Stimulated activated CD4-positive, alpha-beta T cell treated with anti-CD3 and anti-CD28 coated beads, Interleukin-15, amount 100 ng/mL, for 24 hours (primary cell): ENCODE data around the gene FBXO36.
"Not testable (repeated sequence)": the region's sequence is repeated elsewhere in the genome, so short reads cannot be mapped to it uniquely, and the experiment has no call there.

Experiments
- DNase-seq: peaks from one replicate; pipeline ENCODE4 v3.0.0-alpha.2; 2020

The FBXO36 gene

GRCh38 chr2:229922449-229923386, at the start of gene FBXO36:
FBXO36 (plus strand) TSS chr2:229922503; CDS start chr2:229922514, 11 bp downstream.
- DNase-seq: peak; percentile 94

GRCh38 chr2:229873123-229873581, 49.2 kb upstream of the FBXO36 start:
- DNase-seq: no peak

GRCh38 chr2:229874647-229875046, 47.7 kb upstream of the FBXO36 start:
- DNase-seq: no peak

- no peak for DNase-seq
Observed at GRCh38 chr2:229875549-229875948, 46.8 kb upstream of the FBXO36 start.

- DNase-seq: no peak
Observed at GRCh38 chr2:229879191-229879950, 42.9 kb upstream of the FBXO36 start.

- DNase-seq: no peak
Observed at GRCh38 chr2:229880892-229881586, 41.3 kb upstream of the FBXO36 start.

- DNase-seq: no peak
Observed at GRCh38 chr2:229882583-229882982, 39.7 kb upstream of the FBXO36 start.

DNA sequence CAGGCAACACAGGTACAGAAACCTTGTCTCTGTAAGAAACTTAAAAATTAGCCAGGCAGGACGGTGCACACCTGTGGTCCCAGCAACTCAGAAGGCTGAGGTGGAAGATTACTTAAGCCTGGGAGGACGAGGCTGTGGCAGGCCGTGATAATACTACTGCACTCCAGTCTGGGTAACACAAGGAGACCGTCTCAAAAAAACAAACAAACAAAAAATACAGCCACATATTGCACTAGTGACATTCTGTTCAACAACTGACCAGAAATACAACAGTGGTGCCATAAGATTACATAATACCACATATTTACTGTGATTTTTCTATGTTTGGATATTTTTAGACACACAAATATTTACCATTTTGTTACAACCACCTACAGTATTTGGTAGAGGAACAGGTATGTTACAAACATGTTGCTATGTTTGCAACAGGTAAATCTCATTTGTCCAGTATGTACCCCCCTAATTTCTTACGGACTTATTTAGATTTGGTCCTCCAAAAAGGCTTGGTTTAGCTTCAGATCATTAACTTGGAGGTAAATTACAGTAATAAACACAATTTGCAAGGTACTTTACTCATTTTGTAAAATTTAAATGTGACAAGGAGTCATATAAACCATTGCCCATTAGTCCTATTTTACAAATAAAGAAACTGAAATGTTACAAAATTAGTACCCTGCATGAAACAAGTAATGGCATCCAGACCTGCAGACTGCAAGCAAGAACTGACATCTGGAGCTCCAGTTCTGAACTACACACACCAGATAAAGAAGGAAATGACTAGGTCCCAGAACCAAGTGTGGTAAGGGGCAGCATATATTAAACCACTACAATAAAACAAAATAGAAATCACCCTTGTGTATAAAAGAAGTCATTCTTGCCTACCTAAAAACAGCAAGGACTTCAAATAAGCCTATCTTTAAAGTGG, 37.3 kb upstream of the FBXO36 start:
- DNase-seq: no peak

- DNase-seq: no peak
Observed at GRCh38 chr2:229887441-229887840, 34.9 kb upstream of the FBXO36 start.

DNA sequence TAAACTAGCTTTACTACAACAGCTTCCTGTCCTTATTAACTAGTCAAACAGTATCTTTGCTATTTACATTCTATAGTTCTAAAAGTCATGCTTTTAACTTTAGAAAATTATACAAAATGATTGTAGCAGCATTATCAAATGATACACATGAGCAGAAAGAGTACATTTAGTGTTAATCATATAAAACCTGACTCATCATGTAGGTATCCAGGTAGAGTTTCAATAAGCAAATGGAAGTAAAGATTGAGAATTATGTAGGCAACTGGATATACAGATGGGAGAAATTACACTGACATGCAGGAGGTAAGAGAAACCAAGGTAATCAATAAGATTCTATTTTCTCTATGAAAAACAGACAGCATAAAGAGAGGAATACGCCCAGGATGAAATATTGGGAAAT, 34.3 kb upstream of the FBXO36 start:
- no peak for DNase-seq

DNA sequence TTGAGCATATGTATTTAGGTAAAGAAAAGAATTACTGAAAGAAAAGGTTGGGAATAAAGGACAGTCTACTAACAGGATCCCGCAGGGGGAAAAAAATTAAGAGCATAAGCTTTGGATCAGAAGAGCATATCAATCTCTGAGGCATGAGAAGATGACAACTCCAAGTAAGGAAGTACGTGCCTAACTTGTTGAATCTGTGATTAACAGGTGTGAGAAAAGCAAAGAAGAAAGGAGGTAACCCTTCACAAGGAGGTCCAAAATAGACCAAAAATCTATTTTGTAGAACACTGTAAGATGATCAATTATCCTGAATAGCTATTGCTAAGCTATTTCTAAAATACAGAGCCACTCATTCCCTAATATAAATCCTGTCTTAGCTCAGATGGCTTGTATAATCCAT, 33.3 kb upstream of the FBXO36 start:
- no peak for DNase-seq

- no peak for DNase-seq
Observed at GRCh38 chr2:229896857-229897256, 25.4 kb upstream of the FBXO36 start.

DNA sequence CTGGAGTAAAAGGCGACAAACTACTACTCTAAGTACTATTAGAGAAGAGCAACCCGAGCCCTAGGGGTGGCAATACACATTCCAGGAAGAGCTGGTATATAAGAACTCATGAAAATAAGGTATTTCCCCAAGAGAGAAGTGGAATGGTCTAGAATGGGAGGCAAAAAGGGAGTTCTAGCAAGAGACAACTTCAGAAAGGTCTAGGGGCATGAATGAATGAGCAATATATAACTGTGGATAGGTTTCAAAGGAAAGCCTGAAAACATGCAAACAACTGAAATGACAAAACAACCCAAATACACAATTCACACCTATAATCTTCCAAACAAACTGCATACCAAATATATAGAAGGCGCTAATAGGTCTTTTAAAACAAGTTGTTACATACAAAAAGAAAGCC, 22.7 kb upstream of the FBXO36 start:
- no peak for DNase-seq

GRCh38 chr2:229900012-229900411, 22.3 kb upstream of the FBXO36 start:
- DNase-seq: no peak

- DNase-seq: not testable (repeated sequence)
Observed at GRCh38 chr2:229900514-229900913, 21.8 kb upstream of the FBXO36 start.

DNA sequence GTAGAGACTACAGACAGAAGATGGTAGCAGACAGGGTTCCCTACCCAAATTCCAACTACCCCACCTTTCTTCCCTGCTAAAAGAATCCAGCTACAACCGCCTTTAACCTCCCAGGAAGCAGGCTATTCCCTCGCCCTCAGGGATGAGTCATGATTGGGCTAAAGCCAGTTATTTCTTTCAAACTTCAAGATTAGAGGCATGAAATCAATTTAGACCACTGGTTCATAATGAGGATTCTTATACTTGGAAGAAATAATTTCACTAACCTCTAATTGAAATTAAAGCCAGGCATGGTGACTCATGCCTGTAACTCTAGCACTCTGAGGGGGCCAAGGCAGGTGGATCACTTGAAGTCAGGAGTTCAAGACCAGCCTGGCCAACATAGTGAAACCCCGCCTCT, 20.5 kb upstream of the FBXO36 start:
- DNase-seq: no peak

- DNase-seq: no peak
Observed at GRCh38 chr2:229903037-229903436, 19.3 kb upstream of the FBXO36 start.

DNA sequence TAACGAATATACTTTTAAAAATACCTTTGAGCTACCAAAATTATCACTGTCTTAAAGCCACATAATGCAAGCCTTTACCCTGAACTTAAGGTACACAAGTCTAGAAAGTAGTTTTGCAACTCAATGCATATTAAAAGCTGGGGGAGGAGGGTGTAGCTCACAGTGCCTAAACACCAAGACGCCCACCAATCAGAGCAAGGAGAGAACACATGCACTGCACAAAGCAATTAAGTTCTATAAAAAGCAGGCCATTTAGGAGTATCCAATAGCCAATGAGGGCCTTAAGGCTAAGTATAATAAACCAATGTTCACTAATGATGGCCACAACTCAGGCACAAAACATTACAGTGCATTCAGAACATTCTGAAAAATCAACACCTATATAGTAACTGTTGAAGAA, 16.7 kb upstream of the FBXO36 start:
- DNase-seq: no peak

DNA sequence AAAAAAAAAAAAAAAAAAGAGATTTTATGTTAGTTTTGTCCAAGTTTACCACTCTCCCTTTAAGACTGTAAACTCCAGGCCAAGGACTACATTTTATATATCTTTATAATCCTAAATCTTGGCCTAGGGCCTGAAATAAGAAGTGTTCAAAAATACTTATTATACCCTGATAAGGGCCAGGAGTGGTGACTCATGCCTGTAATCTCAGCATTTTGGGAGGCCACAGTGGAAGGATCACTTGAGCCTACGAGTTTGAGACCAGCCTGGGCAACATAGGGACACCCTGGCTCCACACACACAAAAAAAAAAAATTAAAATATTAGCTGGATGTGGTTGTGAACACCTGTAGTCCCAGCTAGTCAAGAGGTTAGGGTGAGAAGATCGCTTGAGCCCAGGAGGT, 13.2 kb upstream of the FBXO36 start:
- no peak for DNase-seq

DNA sequence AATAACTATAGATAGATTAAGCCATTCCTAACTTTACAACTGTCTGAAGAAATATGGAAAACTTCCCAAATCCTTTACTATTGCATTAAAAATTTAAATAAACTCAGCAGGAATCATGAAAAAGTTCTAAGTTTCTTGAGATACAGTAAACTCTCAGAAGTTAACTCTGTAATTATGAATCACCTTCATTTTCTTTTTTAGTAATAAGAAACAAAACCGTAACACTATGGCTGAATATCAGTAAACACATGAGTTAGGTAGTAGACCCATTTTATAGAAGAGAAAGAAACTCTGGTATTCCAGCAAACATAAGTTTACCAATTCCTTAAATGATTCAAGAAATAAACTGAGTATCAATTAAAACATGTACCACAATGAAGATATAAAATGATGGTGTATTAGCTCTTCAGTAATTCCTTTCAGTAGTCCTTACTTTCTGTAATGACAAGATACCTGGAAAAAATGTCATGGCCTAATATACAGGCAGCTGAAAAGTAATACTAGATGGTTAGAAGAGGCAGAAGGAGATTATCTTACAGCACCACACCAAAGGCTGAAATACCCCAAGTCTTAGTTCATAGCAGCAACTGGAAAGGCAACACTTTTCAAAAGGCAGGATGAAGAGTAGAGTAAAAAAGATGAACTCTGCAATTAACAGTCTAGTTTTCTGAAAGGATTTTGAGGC, 12.0 kb upstream of the FBXO36 start:
- no peak for DNase-seq

GRCh38 chr2:229910832-229911412, 11.4 kb upstream of the FBXO36 start:
- no peak for DNase-seq
